HEK293 (cell line): ENCODE data around the gene SMARCB1.

Experiments
- CTCF ChIA-PET: fragments of 350-600 bp; formaldehyde crosslinking; extraction: SDS; loops from one replicate; lab custom pipeline; 2021; ENCODE audit warnings: antibody characterized with exemption; lab: Yijun Ruan, JAX
- POLR2A ChIA-PET: fragments of 300-600 bp; formaldehyde crosslinking; extraction: SDS; loops from one replicate; lab custom pipeline; 2020; ENCODE audit warnings: antibody characterized with exemption, inconsistent platforms; lab: Yijun Ruan, JAX
- H3K27ac ChIP-seq: fragments of 200-500 bp; sonication (Bioruptor generic); 2 replicates; pipeline ENCODE4 v1.5.1; 2014; ENCODE audit warnings: low read depth, low read length, control low read depth, inconsistent platforms; ENCODE audit errors: extremely low read depth
- H3K36me3 ChIP-seq, 2 experiments: fragments of 200-500 bp in 1 of 2; sonication (Bioruptor generic) in 1 of 2; 1 replicate in 1 of 2; 2 replicates in 1 of 2; pipeline ENCODE4 v1.5.1; 2014 to 2017; ENCODE audit warnings: inconsistent platforms in 2 of 2, low read length in 2 of 2; ENCODE audit not compliant: control insufficient read depth in 2 of 2, insufficient read depth in 1 of 2
- H3K4me1 ChIP-seq: fragments of 200-500 bp; sonication (Bioruptor generic); 2 replicates; pipeline ENCODE4 v1.5.1; 2014; ENCODE audit warnings: mild to moderate bottlenecking, low read length, inconsistent platforms; ENCODE audit not compliant: control insufficient read depth, insufficient read depth
- H3K4me3 ChIP-seq: 2 replicates; pipeline ENCODE4 v1.5.1; 2011; ENCODE audit warnings: low read depth, mild to moderate bottlenecking, control low read depth, low read length, moderate library complexity
- H3K9me3 ChIP-seq: fragments of 200-500 bp; sonication (Bioruptor generic); 2 replicates; pipeline ENCODE4 v1.5.1; 2014; ENCODE audit warnings: low read depth, low read length, inconsistent platforms; ENCODE audit not compliant: control insufficient read depth, insufficient read depth
- CTCF ChIP-seq: fragments of 450-650 bp; formaldehyde crosslinking; IDR thresholded peaks from 2 replicates; pipeline ENCODE4 v1.5.1; 2016; ENCODE audit warnings: missing biosample characterization, missing genetic modification characterization
- HOXD13 ChIP-seq: sonication (generic); formaldehyde crosslinking; IDR thresholded peaks from 2 replicates; pipeline ENCODE4 v1.8.0; 2022; ENCODE audit warnings: missing genetic modification reagents, borderline replicate concordance
- KLF16 ChIP-seq: fragments of 450-650 bp; formaldehyde crosslinking; IDR thresholded peaks from 2 replicates; pipeline ENCODE4 v1.5.1; 2017; ENCODE audit warnings: missing biosample characterization, missing genetic modification characterization
- OSR2 ChIP-seq: fragments of 450-650 bp; formaldehyde crosslinking; IDR thresholded peaks from 2 replicates; pipeline ENCODE4 v1.5.1; 2016; ENCODE audit warnings: missing biosample characterization, missing genetic modification characterization
- TSHZ1 ChIP-seq: fragments of 450-650 bp; formaldehyde crosslinking; IDR thresholded peaks from 2 replicates; pipeline ENCODE4 v1.5.1; 2016; ENCODE audit warnings: missing biosample characterization, missing genetic modification characterization, borderline replicate concordance
- YY1 ChIP-seq: fragments of 450-650 bp; formaldehyde crosslinking; IDR thresholded peaks from 2 replicates; pipeline ENCODE4 v1.5.1; 2018; ENCODE audit warnings: missing biosample characterization, missing genetic modification characterization
- ZBTB21 ChIP-seq: fragments of 450-650 bp; formaldehyde crosslinking; IDR thresholded peaks from 2 replicates; pipeline ENCODE4 v1.5.1; 2017; ENCODE audit warnings: missing biosample characterization, missing genetic modification characterization
- ZBTB8A ChIP-seq: fragments of 450-650 bp; formaldehyde crosslinking; IDR thresholded peaks from 2 replicates; pipeline ENCODE4 v1.5.1; 2016; ENCODE audit warnings: missing biosample characterization, missing genetic modification characterization
- ZNF10 ChIP-seq: fragments of 450-650 bp; formaldehyde crosslinking; IDR thresholded peaks from 2 replicates; pipeline ENCODE4 v1.5.1; 2017; ENCODE audit warnings: missing biosample characterization, missing genetic modification characterization
- ZNF140 ChIP-seq: fragments of 450-650 bp; formaldehyde crosslinking; IDR thresholded peaks from 2 replicates; pipeline ENCODE4 v1.5.1; 2016; ENCODE audit warnings: missing biosample characterization, missing genetic modification characterization
- ZNF221 ChIP-seq: fragments of 450-650 bp; formaldehyde crosslinking; IDR thresholded peaks from 2 replicates; pipeline ENCODE4 v1.5.1; 2017; ENCODE audit warnings: missing biosample characterization, missing genetic modification characterization, borderline replicate concordance
- ZNF280D ChIP-seq: fragments of 450-650 bp; formaldehyde crosslinking; IDR thresholded peaks from 2 replicates; pipeline ENCODE4 v1.5.1; 2016; ENCODE audit warnings: missing biosample characterization, missing genetic modification characterization
- ZNF341 ChIP-seq: fragments of 450-650 bp; formaldehyde crosslinking; IDR thresholded peaks from 2 replicates; pipeline ENCODE4; 2016; ENCODE audit warnings: low read depth, missing biosample characterization, missing genetic modification characterization
- ZNF398 ChIP-seq: fragments of 450-650 bp; formaldehyde crosslinking; IDR thresholded peaks from 2 replicates; pipeline ENCODE4 v1.5.1; 2017; ENCODE audit warnings: missing biosample characterization, missing genetic modification characterization
- ZNF426 ChIP-seq: fragments of 450-650 bp; formaldehyde crosslinking; IDR thresholded peaks from 2 replicates; pipeline ENCODE4 v1.5.1; 2017; ENCODE audit warnings: missing biosample characterization, missing genetic modification characterization, mild to moderate bottlenecking, inconsistent platforms, moderate library complexity
- ZNF555 ChIP-seq: fragments of 450-650 bp; formaldehyde crosslinking; conservative IDR thresholded peaks from 2 replicates; pipeline ENCODE4 v1.5.1; 2017; ENCODE audit warnings: missing biosample characterization, mild to moderate bottlenecking, missing genetic modification characterization, inconsistent platforms
- ZNF571 ChIP-seq: fragments of 450-650 bp; formaldehyde crosslinking; IDR thresholded peaks from 2 replicates; pipeline ENCODE4 v1.5.0; 2017; ENCODE audit warnings: missing biosample characterization, missing genetic modification characterization
- ZNF626 ChIP-seq: fragments of 450-650 bp; sonication (Bioruptor Pico); formaldehyde crosslinking; IDR thresholded peaks from 2 replicates; pipeline ENCODE4 v1.5.1; 2018; ENCODE audit warnings: missing biosample characterization, missing genetic modification characterization, inconsistent platforms
- ZNF629 ChIP-seq: fragments of 450-650 bp; formaldehyde crosslinking; IDR thresholded peaks from 2 replicates; pipeline ENCODE4 v1.5.1; 2017; ENCODE audit warnings: missing biosample characterization, missing genetic modification characterization
- ZNF776 ChIP-seq: fragments of 450-650 bp; formaldehyde crosslinking; IDR thresholded peaks from 2 replicates; pipeline ENCODE4 v1.5.0; 2017; ENCODE audit warnings: missing biosample characterization, missing genetic modification characterization, borderline replicate concordance
- ZNF785 ChIP-seq: fragments of 450-650 bp; formaldehyde crosslinking; IDR thresholded peaks from 2 replicates; pipeline ENCODE4 v1.5.1; 2016; ENCODE audit warnings: missing biosample characterization, missing genetic modification characterization
- ZSCAN4 ChIP-seq: fragments of 450-650 bp; formaldehyde crosslinking; IDR thresholded peaks from 2 replicates; pipeline ENCODE4 v1.5.1; 2017; ENCODE audit warnings: missing biosample characterization, missing genetic modification characterization

The SMARCB1 gene

GRCh38 chr22:23856721-23857605, 70.2 kb downstream of the SMARCB1 start (continued):
- TF ChIP-seq CTCF (tag by site-specific recombination) (0 out of 2 replicates have a peak, but pooled peaks have one; percentile 14), ZNF555 (tag by site-specific recombination) (no peak), ZNF221 (no peak), ZNF280D (tag by site-specific recombination) (no peak), ZNF626 (tag by site-specific recombination) (no peak), ZNF140 (tag by site-specific recombination) (no peak), ZBTB21 (no peak), ZSCAN4 (tag by site-specific recombination) (no peak), ZNF629 (tag by site-specific recombination) (peak; percentile 19; the same call in 1 of the 2 replicates), ZNF776 (tag by site-specific recombination) (no peak), ZBTB8A (tag by site-specific recombination) (no peak), OSR2 (tag by site-specific recombination) (no peak)

GRCh38 chr22:23857606-23858483, 71.1 kb downstream of the SMARCB1 start, which contains the start of gene SLC2A11:
Gene SLC2A11 (plus strand): TSS chr22:23857875. CDS start chr22:23858000, 125 bp downstream.
- Histone ChIP-seq H3K27ac (peak within 1 kb of the TSS; percentile 87), H3K9me3 (no peaks in the 10 kb centered on the region), H3K36me3 (no peaks in the 10 kb centered on the region), H3K4me3 (peak within 1 kb of the TSS; percentile 64), H3K4me1 (peaks cover 7% of the 10 kb centered on the region; the same call in 1 of the 2 replicates)
- POLR2A ChIA-PET, result interaction anchor here (0.6 to 2.0 kb wide), 34 partner anchors 8 to 478 kb away, joined by 3 to 61 read pairs (median 6); partner anchors contain the start of genes CHCHD10, DERL3, MIF and ZNF70
- CTCF ChIA-PET, result interaction anchor here (0.5 to 2.4 kb wide), 20 partner anchors 8 to 472 kb away, joined by 3 to 25 read pairs (median 3); partner anchors contain the start of genes CHCHD10, MIF and VPREB3
- TF ChIP-seq ZNF571 (tag by site-specific recombination) (no peak), ZNF785 (tag by site-specific recombination) (no peak), ZNF398 (tag by site-specific recombination) (peak; percentile 84), ZNF341 (tag by site-specific recombination) (peak; percentile 73), TSHZ1 (tag by site-specific recombination) (no peak), HOXD13 (CRISPR knock-in tag) (no peak), YY1 (tag by site-specific recombination) (peak; percentile 71), ZNF426 (tag by site-specific recombination) (no peak), KLF16 (peak; percentile 65; the same call in 1 of the 2 replicates), ZNF10 (tag by site-specific recombination) (0 out of 2 replicates have a peak, but pooled peaks have one; percentile 45), ZBTB8A (tag by site-specific recombination) (peak; percentile 44; the same call in 1 of the 2 replicates)
